WTC11 (cell line): ENCODE measurements around the gene RAB40B. TPM values are rescaled to one million over a fixed set of nuclear protein-coding genes. Genes with fewer than 3 reads are reported as not detected.

Source experiments
- ATAC-seq: fragments of 200-7000 bp; cut with Tn5 transposase; 2 replicates; pipeline ENCODE4 v1.10.0; 2021; ENCODE audit warnings: mild to moderate bottlenecking, moderate library complexity
- CTCF ChIA-PET: fragments of 300-600 bp; sonication (Branson Sonifier 250); formaldehyde crosslinking; loops from one replicate; lab custom pipeline; 2021; ENCODE audit warnings: antibody characterized with exemption; lab: Charles Lee
- POLR2A ChIA-PET: fragments of 350-600 bp; sonication (Branson Sonifier 250); formaldehyde crosslinking; loops from one replicate; lab custom pipeline; 2021; ENCODE audit warnings: antibody characterized with exemption; lab: Charles Lee
- DNase-seq: peaks from one replicate; pipeline ENCODE4 v3.0.0; 2021; ENCODE audit warnings: low spot score
- H3K27ac Mint-ChIP-seq: 2 replicates; pipeline ENCODE4 v1.8.0; 2021; ENCODE audit warnings: mixed read lengths
- H3K27me3 Mint-ChIP-seq: 2 replicates; pipeline ENCODE4 v1.8.0; 2021; ENCODE audit warnings: low read depth, mild to moderate bottlenecking, moderate library complexity, mixed read lengths
- H3K36me3 Mint-ChIP-seq: 2 replicates; pipeline ENCODE4 v1.8.0; 2021; ENCODE audit warnings: mixed read lengths
- H3K4me1 Mint-ChIP-seq: 2 replicates; pipeline ENCODE4 v1.8.0; 2022; ENCODE audit warnings: mixed read lengths
- H3K4me3 Mint-ChIP-seq: 2 replicates; pipeline ENCODE4 v1.8.0; 2021; ENCODE audit warnings: mild to moderate bottlenecking, moderate library complexity, mixed read lengths
- H3K9me3 Mint-ChIP-seq: 2 replicates; pipeline ENCODE4 v1.8.0; 2021; ENCODE audit warnings: mixed read lengths
- CBFB ChIP-seq: sonication (generic); formaldehyde crosslinking; IDR thresholded peaks from 2 replicates; pipeline ENCODE4 v1.8.1; 2022; ENCODE audit warnings: mild to moderate bottlenecking, low read depth, missing genetic modification reagents
- JAZF1 ChIP-seq: fragments of 250-450 bp; sonication (Bioruptor Pico); IDR thresholded peaks from 2 replicates; pipeline ENCODE4 v1.9.0; 2021; ENCODE audit warnings: moderate library complexity, mild to moderate bottlenecking, inconsistent platforms
- SOX15 ChIP-seq: fragments of 250-450 bp; sonication (Bioruptor Pico); IDR thresholded peaks from 2 replicates; pipeline ENCODE4 v1.9.0; 2021; ENCODE audit warnings: mild to moderate bottlenecking
- SP1 ChIP-seq: sonication (generic); formaldehyde crosslinking; conservative IDR thresholded peaks from 2 replicates; pipeline ENCODE4 v1.8.1; 2022; ENCODE audit warnings: missing genetic modification reagents
- ZNF317 ChIP-seq: sonication (generic); formaldehyde crosslinking; IDR thresholded peaks from 2 replicates; pipeline ENCODE4 v1.8.1; 2023; ENCODE audit warnings: low read depth, mild to moderate bottlenecking, moderate library complexity, missing genetic modification reagents, borderline replicate concordance
- ZNF671 ChIP-seq: fragments of 250-450 bp; sonication (Bioruptor Pico); IDR thresholded peaks from 2 replicates; pipeline ENCODE4 v1.8.0; 2021; ENCODE audit warnings: mild to moderate bottlenecking
- total RNA-seq: library from RNA; stranded (reverse); gene quantifications from 3 replicates; pipeline ENCODE4 v1.2.3, GENCODE V29; 2021
- TF ChIP-seq, protein P1 (sequence below): fragments of 250-450 bp; sonication (Bioruptor Pico); IDR thresholded peaks from 2 replicates; pipeline ENCODE4 v1.9.0; 2021; ENCODE audit warnings: moderate library complexity, mild to moderate bottlenecking, inconsistent platforms, borderline replicate concordance
- TF ChIP-seq, protein P2 (sequence below): sonication (generic); formaldehyde crosslinking; IDR thresholded peaks from 2 replicates; pipeline ENCODE4 v1.8.1; 2022; ENCODE audit warnings: low read depth, missing genetic modification reagents, borderline replicate concordance
- TF ChIP-seq, protein P3 (sequence below): sonication (generic); formaldehyde crosslinking; IDR thresholded peaks from 2 replicates; pipeline ENCODE4 v1.8.1; 2022; ENCODE audit warnings: mild to moderate bottlenecking, missing genetic modification reagents, moderate library complexity, borderline replicate concordance
- TF ChIP-seq, protein P4 (sequence below): sonication (generic); formaldehyde crosslinking; IDR thresholded peaks from 2 replicates; pipeline ENCODE4 v1.8.0; 2023; ENCODE audit warnings: missing genetic modification reagents
- TF ChIP-seq, protein P5 (sequence below): fragments of 200-600 bp; IDR thresholded peaks from 2 replicates; pipeline ENCODE4 v1.8.0; 2022; ENCODE audit warnings: antibody characterized with exemption
- TF ChIP-seq, protein P6 (sequence below): fragments of 250-450 bp; sonication (Bioruptor Pico); conservative IDR thresholded peaks from 2 replicates; pipeline ENCODE4 v1.9.0; 2021; ENCODE audit warnings: mild to moderate bottlenecking

Gene RAB40B
- total RNA-seq, 1 experiment from 2014 or later, result 3.1 TPM

DNA sequence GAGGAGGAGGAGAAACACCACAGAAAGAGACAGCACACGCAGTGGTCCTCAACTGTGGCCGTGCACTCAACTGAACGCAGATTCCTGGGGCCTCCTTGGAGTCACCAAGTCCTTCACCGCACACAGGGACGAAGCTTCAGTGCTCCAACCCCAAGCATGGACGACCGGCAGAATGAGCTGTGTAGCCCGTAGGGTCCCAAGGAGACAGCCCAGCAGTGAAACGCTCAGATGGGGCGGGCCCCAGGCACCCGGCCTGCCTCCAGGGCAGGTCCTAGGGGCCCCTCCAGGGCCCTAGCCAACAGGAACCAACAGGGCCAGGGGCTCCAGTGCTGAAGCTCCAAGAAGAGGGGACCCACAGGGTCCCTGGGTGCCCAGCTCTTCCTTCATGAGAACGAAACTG lies 13.2 kb downstream of the RAB40B start (continued):
- TF ChIP-seq, protein P1, sequence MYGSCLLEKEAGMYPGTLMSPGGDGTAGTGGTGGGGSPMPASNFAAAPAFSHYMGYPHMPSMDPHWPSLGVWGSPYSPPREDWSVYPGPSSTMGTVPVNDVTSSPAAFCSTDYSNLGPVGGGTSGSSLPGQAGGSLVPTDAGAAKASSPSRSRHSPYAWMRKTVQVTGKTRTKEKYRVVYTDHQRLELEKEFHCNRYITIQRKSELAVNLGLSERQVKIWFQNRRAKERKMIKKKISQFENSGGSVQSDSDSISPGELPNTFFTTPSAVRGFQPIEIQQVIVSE, result no peak
- no peak for TF ChIP-seq SP1 (CRISPR knock-in tag)
- TF ChIP-seq, protein P2, sequence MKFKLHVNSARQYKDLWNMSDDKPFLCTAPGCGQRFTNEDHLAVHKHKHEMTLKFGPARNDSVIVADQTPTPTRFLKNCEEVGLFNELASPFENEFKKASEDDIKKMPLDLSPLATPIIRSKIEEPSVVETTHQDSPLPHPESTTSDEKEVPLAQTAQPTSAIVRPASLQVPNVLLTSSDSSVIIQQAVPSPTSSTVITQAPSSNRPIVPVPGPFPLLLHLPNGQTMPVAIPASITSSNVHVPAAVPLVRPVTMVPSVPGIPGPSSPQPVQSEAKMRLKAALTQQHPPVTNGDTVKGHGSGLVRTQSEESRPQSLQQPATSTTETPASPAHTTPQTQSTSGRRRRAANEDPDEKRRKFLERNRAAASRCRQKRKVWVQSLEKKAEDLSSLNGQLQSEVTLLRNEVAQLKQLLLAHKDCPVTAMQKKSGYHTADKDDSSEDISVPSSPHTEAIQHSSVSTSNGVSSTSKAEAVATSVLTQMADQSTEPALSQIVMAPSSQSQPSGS (CRISPR knock-in tag), result no peak
- TF ChIP-seq ZNF317 (CRISPR knock-in tag), result no peak

DNA sequence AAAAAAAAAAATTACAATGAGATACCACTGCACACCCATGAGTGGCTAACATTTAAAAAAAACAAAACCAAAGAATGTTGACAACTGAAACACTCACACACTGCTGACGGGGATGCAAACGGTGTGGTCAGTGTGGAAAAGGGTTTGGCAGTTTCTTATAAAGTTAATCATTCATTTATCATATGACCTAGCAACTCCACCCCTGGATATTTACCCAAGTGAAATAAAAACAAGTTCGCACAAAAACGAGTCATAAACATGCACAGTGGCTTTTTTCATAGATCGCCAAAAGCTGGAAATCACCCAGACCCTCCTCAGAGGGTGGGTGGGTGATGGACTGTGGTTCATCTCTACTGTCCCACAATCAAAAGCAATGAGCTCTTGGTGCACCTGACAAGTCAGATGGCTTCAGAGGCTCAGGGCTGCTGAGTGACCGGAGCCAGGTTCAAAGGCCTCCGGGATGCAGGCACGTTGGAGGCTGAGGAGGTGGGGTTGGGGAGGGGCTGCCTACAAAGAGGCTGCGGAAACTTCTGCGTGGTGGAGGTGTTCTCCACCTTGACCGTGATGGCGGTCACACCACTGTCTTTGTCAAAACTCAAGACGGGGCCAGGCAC lies 14.2 kb downstream of the RAB40B start:
- Mint-ChIP-seq H3K4me1 (no peaks in the 10 kb centered on the region), H3K27ac (no peak overlapping the region), H3K27me3 (no peaks in the 10 kb centered on the region), H3K36me3 (no peaks in the 10 kb centered on the region), H3K4me3 (no peak overlapping the region), H3K9me3 (peaks cover 13% of the 10 kb centered on the region)
- DNase-seq, result no peak
- no peak for ATAC-seq
- CTCF ChIA-PET, result no interaction called here
- POLR2A ChIA-PET, result no interaction called here
- TF ChIP-seq, protein P3, sequence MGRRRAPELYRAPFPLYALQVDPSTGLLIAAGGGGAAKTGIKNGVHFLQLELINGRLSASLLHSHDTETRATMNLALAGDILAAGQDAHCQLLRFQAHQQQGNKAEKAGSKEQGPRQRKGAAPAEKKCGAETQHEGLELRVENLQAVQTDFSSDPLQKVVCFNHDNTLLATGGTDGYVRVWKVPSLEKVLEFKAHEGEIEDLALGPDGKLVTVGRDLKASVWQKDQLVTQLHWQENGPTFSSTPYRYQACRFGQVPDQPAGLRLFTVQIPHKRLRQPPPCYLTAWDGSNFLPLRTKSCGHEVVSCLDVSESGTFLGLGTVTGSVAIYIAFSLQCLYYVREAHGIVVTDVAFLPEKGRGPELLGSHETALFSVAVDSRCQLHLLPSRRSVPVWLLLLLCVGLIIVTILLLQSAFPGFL (CRISPR knock-in tag), result no peak
- TF ChIP-seq, protein P4, sequence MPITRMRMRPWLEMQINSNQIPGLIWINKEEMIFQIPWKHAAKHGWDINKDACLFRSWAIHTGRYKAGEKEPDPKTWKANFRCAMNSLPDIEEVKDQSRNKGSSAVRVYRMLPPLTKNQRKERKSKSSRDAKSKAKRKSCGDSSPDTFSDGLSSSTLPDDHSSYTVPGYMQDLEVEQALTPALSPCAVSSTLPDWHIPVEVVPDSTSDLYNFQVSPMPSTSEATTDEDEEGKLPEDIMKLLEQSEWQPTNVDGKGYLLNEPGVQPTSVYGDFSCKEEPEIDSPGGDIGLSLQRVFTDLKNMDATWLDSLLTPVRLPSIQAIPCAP (CRISPR knock-in tag), result no peak

DNA sequence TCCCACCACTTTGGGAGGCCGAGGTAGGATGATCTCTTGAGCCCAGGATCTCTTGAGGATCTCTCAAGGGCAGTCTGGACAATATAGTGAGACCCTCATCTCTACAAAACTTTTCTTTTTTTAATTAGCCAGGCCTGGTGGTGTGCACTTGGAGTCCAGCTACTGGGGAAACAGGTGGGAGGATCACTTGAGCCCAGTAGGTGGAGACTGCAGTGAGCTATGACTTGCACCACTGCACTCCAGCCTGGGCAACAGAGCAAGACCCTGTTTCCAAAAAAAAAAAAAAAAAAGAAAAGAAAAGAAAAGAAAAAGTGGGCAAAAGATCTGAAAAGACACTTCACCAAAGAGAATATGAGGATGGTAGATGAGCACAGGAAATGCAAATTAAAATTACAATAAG lies 15.0 kb downstream of the RAB40B start:
- CTCF ChIA-PET, result interaction anchor here (0.7 kb wide), 1 partner anchor 22 kb away, joined by 3 read pairs; no protein-coding TSS in a partner anchor
- TF ChIP-seq ZNF671 (CRISPR knock-in tag) (no peak), CBFB (no peak), JAZF1 (CRISPR knock-in tag) (no peak), SOX15 (CRISPR knock-in tag) (no peak), SP1 (CRISPR knock-in tag) (no peak)
- TF ChIP-seq, protein P5, sequence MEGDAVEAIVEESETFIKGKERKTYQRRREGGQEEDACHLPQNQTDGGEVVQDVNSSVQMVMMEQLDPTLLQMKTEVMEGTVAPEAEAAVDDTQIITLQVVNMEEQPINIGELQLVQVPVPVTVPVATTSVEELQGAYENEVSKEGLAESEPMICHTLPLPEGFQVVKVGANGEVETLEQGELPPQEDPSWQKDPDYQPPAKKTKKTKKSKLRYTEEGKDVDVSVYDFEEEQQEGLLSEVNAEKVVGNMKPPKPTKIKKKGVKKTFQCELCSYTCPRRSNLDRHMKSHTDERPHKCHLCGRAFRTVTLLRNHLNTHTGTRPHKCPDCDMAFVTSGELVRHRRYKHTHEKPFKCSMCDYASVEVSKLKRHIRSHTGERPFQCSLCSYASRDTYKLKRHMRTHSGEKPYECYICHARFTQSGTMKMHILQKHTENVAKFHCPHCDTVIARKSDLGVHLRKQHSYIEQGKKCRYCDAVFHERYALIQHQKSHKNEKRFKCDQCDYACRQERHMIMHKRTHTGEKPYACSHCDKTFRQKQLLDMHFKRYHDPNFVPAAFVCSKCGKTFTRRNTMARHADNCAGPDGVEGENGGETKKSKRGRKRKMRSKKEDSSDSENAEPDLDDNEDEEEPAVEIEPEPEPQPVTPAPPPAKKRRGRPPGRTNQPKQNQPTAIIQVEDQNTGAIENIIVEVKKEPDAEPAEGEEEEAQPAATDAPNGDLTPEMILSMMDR, result no peak
- TF ChIP-seq, protein P6, sequence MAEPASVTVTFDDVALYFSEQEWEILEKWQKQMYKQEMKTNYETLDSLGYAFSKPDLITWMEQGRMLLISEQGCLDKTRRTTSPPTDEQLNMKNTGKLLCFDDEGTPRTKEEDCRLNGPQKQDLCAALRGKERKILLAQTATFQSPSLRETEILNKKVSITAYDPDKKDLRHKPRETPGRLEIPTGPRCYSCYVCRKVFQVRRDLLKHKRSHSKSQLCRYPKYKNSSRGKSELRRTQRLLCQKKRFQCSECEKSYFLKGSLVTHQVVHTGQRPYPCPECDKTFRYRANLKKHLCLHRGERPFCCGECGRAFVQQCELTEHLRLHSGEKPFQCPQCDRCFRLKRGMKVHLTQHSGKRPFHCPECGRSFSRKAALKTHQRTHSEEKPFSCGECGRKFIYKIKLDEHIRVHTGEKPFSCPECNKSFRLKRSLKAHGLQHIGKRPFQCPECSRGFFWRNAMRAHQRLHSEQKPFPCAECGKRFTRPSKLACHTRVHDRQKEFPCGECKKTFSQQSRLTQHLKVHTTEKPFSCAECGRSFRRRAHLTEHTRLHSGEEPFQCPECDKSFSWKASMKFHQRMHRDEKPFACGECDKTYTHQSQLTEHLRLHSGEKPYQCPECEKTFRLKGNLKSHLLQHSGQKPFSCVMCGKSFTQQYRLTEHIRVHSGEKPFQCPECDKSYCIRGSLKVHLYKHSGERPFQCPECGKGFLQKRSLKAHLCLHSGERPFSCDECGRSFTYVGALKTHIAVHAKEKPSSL (CRISPR knock-in tag), result no peak
- H3K27me3 Mint-ChIP-seq, result no peaks in the 10 kb centered on the region

More for the DNA sequence above, 15.0 kb downstream of the RAB40B start:
- no peaks in the 10 kb centered on the region for H3K36me3 Mint-ChIP-seq
- no peaks in the 10 kb centered on the region for H3K4me1 Mint-ChIP-seq
- DNase-seq, result no peak
- POLR2A ChIA-PET, result no interaction called here
- H3K27ac Mint-ChIP-seq, result no peak overlapping the region
- peaks cover 13% of the 10 kb centered on the region for H3K9me3 Mint-ChIP-seq
- ATAC-seq, result no peak
- H3K4me3 Mint-ChIP-seq, result no peak overlapping the region
